Measurements from ENCODE around the gene NCKAP5L.

DNA sequence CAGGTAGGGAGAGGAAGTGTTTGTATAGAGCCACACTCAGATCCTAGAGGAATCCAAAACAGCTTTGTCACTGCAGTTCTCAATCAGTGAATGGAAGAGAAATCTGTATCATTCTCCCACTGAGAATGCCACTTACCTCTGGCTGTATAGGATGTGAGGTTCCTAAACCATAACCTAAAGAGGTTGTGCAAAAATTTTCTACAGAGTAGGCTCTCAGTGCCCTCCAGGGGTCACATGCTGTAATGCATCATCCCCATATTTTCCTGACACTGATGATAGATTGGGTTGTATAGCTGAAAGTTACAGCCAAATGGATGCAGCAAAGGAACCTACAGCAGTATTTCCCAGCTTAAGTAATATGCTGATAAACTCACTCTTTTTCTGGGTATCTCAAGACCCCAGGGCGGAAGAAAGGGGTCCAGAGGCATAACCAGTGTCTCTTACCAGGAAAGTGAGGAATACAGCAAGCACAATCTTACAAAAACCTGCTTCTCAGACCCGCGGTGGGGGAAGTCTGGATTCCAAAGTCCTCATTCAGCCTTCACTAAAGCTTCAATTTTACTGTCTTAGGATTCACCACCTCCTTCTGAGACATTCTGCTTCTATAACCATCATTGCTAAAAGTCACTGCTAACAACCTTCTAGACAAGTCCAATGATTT is 10.9 kb upstream of the NCKAP5L start:
- TF ChIP-seq EZH2 (IDR thresholded peaks at IDR 0.05; ENCODE audit: borderline replicate concordance, low read depth, low read length, severe bottlenecking) (no peak), POLR2A (IDR thresholded peaks at IDR 0.05; ENCODE audit: low read depth, low read length) (no peak), POLR2AphosphoS5 (IDR thresholded peaks at IDR 0.05; ENCODE audit: insufficient read depth, low read depth, low read length) (no peak)
- TF ChIP-seq, protein P1, sequence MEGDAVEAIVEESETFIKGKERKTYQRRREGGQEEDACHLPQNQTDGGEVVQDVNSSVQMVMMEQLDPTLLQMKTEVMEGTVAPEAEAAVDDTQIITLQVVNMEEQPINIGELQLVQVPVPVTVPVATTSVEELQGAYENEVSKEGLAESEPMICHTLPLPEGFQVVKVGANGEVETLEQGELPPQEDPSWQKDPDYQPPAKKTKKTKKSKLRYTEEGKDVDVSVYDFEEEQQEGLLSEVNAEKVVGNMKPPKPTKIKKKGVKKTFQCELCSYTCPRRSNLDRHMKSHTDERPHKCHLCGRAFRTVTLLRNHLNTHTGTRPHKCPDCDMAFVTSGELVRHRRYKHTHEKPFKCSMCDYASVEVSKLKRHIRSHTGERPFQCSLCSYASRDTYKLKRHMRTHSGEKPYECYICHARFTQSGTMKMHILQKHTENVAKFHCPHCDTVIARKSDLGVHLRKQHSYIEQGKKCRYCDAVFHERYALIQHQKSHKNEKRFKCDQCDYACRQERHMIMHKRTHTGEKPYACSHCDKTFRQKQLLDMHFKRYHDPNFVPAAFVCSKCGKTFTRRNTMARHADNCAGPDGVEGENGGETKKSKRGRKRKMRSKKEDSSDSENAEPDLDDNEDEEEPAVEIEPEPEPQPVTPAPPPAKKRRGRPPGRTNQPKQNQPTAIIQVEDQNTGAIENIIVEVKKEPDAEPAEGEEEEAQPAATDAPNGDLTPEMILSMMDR (IDR thresholded peaks at IDR 0.05; ENCODE audit: extremely low read depth in 1 of 2, insufficient read depth in 1 of 2, low read depth in 1 of 2, low read length in 2 of 2), result peak; percentile 70 to 74
- TF ChIP-seq, protein P2, sequence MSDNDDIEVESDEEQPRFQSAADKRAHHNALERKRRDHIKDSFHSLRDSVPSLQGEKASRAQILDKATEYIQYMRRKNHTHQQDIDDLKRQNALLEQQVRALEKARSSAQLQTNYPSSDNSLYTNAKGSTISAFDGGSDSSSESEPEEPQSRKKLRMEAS (IDR thresholded peaks at IDR 0.05; ENCODE audit: insufficient read depth, insufficient read length), result no peak
